ENCODE data around the gene IL4R.

IL4R gene

DNA sequence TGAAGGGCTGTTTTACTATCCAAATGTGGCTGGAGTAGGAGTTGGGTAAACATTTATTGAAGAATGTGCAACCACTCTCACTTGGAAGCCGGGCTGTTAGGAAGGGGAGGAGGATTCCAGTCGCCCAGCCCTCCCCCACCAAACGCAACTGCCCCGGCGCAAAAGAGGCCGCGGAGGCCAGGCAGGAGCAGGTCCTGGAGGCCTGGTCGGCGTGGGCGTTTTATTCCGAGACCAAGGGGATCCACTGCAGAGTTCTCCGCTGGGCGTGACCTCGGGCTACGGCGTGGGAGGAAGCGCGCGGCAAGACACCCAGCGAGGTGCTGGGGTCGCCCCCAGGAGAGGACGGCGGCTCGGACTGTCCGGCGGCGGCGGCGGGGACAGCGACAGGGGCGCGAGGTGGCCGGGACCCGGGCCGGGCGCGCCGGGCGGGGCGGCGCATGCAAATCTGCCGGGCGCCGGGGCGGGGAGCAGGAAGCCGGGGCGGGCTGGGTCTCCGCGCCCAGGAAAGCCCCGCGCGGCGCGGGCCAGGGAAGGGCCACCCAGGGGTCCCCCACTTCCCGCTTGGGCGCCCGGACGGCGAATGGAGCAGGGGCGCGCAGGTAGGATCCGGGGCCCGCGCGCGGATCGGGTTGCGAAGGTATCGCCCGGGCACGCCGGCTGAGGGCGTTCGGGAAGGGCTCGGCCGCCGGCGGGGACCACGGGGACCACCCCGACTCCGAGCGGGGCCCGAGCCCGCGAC, at the start of gene IL4R:
IL4R (plus strand) TSS at position 553 of the 739 bp plus-strand sequence. CDS start 26,230 bp downstream, outside the sequence.
- no peak for TF ChIP-seq CTCF (IDR thresholded peaks at IDR 0.05; ENCODE audit: low read depth, low read length)
- no peak for DNase-seq (ENCODE audit: extremely low read depth, low read depth)

- DNase-seq (ENCODE audit: extremely low read depth, low read depth), result no peak
- no peak for TF ChIP-seq CTCF (IDR thresholded peaks at IDR 0.05; ENCODE audit: low read depth, low read length)
Observed at GRCh38 chr16:27264151-27264550, 49.6 kb upstream of the IL4R start.

DNA sequence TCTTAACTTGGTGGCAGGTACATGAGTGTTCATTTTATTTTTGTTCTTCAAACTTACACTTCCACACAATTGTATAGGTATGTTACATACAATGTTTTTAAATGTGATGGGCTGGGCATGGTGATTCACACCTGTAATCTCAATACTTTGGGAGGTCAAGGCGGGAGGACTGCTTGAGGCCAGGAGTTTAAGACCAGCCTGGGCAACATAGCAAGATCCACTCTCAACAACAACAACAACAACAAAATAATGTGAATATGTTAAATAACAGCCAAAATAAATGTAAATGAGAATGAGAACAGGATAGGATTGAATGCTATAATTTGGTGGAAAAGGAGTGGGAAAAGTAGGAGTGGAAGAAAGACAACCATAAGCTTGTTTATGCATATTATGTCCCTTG, 47.8 kb upstream of the IL4R start:
- DNase-seq (ENCODE audit: extremely low read depth, low read depth), result no peak
- TF ChIP-seq CTCF (IDR thresholded peaks at IDR 0.05; ENCODE audit: low read depth, low read length), result no peak

GRCh38 chr16:27267037-27267677, 46.6 kb upstream of the IL4R start:
- DNase-seq (ENCODE audit: extremely low read depth, low read depth), result no peak
- no peak for TF ChIP-seq CTCF (IDR thresholded peaks at IDR 0.05; ENCODE audit: low read depth, low read length)

DNA sequence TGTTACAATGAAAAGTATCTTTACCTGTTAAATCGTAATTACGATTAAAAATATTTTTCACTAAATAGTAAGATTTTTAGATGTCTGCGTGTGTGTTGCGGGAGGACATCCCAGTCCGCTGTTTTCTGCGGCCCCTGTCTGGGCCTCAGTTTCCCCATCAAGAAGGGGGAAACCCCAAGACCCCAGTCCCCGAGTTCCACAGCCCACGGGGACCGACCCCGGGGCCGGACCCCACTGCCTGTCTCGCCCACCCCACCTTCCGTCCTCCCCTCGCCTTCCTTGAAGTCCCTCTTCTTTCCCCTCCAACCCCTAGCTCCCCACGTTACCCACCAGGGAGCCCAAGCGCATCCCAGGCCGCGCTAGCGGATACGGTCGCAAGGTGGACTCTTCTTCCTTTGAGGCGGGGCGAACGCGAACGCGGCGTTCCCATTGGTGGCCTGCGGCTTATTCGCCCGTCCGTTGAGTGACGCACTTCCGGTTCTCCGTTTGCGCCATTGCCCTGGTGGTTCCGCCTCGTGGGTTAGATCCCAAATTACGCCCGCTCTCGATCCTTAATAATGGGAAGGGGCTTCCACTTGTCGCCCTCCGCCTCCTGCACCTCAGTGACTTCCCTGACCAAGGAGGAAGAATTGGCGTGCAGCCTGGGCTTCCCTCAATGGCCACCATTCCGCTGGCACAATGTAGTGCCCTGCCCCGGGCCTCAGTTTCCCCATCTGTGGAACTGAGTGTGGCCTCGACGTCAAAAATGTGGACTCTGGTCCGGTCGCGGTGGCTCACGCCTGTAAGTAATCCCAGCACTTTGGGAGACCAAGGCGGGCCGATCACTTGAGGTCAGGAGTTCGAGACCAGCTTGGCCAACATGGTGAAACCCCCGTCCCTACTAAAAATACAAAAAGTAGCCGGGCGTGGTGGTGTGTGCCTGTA, 45.1 kb upstream of the IL4R start, which contains the start of gene NSMCE1:
NSMCE1 (minus strand) TSS at position 397 of the 924 bp plus-strand sequence. CDS start 11,202 bp downstream, outside the sequence.
- peak; percentile 23 for TF ChIP-seq CTCF (IDR thresholded peaks at IDR 0.05; ENCODE audit: low read depth, low read length)

DNA sequence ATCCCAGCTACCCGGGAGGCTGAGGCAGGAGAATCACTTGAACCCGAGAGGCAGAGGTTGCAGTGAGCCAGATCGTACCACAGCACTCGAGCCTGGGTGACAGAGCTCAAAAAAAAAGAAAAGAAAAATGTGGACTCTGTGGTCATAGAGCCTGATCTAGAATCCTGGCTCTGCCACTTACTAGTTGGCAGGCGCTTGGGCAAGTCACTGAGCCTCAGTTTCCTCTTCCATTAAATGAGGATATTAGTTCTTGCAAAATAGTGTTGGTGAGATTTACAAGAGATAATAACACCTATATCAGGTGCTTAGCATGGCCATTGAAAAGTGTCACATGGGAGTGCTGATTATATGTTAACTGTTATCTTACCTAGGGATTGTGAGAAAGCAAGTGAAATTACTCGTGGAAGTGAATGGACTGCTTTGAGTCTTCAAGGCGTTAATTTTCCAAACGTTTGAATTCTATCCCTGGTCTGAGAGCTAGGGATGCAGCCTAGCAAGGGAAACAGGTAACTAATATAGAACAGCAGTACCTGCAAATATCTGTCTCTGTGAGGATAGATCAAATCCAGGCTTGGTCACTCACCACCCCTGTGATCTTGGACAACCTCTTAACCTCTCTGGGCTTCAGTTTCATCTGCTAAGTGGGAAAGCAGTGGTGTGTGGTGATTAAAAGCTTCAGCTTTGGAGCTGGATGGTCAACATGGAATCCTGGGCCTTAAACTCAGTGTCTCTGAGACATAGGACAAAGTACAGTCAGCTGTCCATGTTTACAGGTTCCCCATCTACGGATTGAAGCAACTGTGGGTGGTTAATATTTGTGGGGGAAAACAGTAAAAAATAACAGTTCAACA, 44.2 kb upstream of the IL4R start:
- TF ChIP-seq CTCF (IDR thresholded peaks at IDR 0.05; ENCODE audit: low read depth, low read length), result no peak
- DNase-seq (ENCODE audit: extremely low read depth, low read depth), result no peak

More for the DNA sequence above, 45.1 kb upstream of the IL4R start, which contains the start of gene NSMCE1:
- peak; percentile 89 for DNase-seq (ENCODE audit: extremely low read depth, low read depth)
